Thyroid gland (tissue), 4 donors: ENCODE data around the gene DFFB.

Experiments
- CTCF ChIP-seq, 6 experiments: fragments of 200-600 bp in 3 of 6; fragments of 450-650 bp in 3 of 6; sonication (generic) in 3 of 6; IDR thresholded peaks; one replicate each; pipeline ENCODE4 v1.5.1; 2016 to 2019; ENCODE audit warnings: antibody characterized with exemption in 6 of 6, mild to moderate bottlenecking in 2 of 6, inconsistent platforms in 1 of 6, moderate library complexity in 1 of 6
- POLR2A ChIP-seq, 2 donors: fragments of 450-650 bp; IDR thresholded peaks; one replicate each; pipeline ENCODE4 v1.6.1; 2017; ENCODE audit warnings: antibody characterized with exemption in 2 of 2, mild to moderate bottlenecking in 2 of 2, moderate library complexity in 1 of 2

GRCh38 chr1:3868464-3869006 lies 11.3 kb downstream of the DFFB start:
- TF ChIP-seq CTCF (IDR thresholded peaks at IDR 0.05) (no peak), POLR2A (IDR thresholded peaks at IDR 0.05) (no peak)
